ENCODE data around the gene VAMP5. TPM values are rescaled to one million over a fixed set of nuclear protein-coding genes. Genes with fewer than 3 reads are reported as not detected.
A peak's percentile ranks its signal among the peaks of the same experiment; 100 is the strongest.
"Not testable (repeated sequence)": the region's sequence is repeated elsewhere in the genome, so short reads cannot be mapped to it uniquely, and the experiment has no call there.

The VAMP5 gene
- total RNA-seq, 6 donors from 2014 or later = 20.5 to 105 (median 44.0) TPM

DNA sequence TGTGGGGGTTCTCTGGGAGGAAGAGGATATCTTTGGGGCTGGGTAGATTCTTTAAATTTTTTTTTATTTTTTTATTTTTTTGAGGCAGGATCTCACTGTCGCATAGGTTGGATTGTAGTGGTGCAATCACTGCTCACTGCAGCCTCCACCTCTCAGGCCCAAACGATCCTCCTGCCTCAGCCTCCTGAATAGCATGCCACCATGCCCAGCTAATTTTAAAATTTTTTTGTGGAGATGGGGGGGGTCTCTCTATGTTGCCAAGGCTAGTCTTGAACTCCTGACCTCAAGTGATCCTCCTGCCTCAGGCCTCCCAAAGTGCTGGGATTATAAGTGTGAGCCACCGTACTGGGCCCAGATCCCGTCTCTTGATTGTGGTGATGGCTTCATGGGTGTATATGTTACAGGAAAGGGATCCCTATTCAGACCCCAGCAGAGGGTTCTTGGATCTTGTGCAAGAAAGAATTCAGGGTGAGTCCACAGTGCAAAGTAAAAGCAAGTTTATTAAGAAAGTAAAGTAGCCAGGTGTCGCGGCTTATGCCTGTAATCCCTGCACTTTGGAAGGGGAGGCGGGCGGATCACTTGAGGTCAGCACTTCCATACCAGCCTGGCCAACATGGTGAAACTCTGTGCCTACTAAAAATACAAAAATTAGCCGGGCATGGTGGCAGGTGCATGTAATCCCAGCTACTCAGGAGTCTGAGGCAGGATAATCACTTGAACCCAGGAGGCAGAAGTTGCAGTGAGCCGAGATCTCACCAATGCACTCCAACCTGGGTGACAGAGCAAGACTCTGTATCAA, 29.7 kb downstream of the VAMP5 start:
- peaks cover 33 to 65% (median 42%) of the 10 kb centered on the region in 4 donors for H3K4me1 ChIP-seq
- H3K4me3 ChIP-seq = no peak overlapping the region
- no peaks in the 10 kb centered on the region for H3K9me3 ChIP-seq
- TF ChIP-seq POLR2A (IDR thresholded peaks at IDR 0.05) (no peak), POLR2AphosphoS5 (IDR thresholded peaks at IDR 0.05) (no peak), EP300 (IDR thresholded peaks at IDR 0.05) (no peak)
- TF ChIP-seq, protein P1, sequence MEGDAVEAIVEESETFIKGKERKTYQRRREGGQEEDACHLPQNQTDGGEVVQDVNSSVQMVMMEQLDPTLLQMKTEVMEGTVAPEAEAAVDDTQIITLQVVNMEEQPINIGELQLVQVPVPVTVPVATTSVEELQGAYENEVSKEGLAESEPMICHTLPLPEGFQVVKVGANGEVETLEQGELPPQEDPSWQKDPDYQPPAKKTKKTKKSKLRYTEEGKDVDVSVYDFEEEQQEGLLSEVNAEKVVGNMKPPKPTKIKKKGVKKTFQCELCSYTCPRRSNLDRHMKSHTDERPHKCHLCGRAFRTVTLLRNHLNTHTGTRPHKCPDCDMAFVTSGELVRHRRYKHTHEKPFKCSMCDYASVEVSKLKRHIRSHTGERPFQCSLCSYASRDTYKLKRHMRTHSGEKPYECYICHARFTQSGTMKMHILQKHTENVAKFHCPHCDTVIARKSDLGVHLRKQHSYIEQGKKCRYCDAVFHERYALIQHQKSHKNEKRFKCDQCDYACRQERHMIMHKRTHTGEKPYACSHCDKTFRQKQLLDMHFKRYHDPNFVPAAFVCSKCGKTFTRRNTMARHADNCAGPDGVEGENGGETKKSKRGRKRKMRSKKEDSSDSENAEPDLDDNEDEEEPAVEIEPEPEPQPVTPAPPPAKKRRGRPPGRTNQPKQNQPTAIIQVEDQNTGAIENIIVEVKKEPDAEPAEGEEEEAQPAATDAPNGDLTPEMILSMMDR (IDR thresholded peaks at IDR 0.05) = no peak
- no peak for DNase-seq
- H3K27me3 ChIP-seq = no peaks in the 10 kb centered on the region
- WGBS, 2 donors = 92 to 94% methylated on average over 10 of the region's 10 CpGs
- H3K36me3 ChIP-seq = peaks cover 4 to 10% (median 9%) of the 10 kb centered on the region in 4 donors
- no peak for ATAC-seq (ENCODE audit: low FRiP score in 2 of 2)
- H3K27ac ChIP-seq = no peak overlapping the region

DNA sequence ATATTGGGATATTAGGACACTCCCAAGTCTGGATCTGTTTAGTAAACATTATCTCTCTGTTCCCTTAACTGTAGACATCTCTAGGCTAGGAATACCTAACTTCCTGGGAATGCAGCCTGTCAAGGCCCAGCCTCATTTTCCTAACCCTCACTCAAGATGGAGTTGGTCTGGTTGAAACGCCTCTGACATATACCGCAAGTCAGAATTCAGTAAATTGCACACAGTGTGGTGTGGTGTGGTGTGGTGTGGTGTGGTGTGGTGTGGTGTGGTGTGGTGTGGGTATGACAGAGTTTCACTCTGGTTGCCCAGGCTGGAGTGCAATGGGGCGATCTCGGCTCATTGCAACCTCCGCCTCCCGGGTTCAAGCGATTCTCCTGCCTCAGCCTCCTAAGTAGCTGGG, 30.5 kb downstream of the VAMP5 start:
- H3K4me3 ChIP-seq; H3K9me3 ChIP-seq; H3K27ac ChIP-seq; H3K27me3 ChIP-seq; DNase-seq; ATAC-seq (ENCODE audit: low FRiP score in 2 of 2): not testable (repeated sequence)
- Histone ChIP-seq H3K4me1 (peaks cover 33 to 60% (median 37%) of the 10 kb centered on the region in 4 donors), H3K36me3 (peaks cover 0 to 10% (median 9%) of the 10 kb centered on the region in 4 donors)
- WGBS, 2 donors = 95 to 97% methylated on average over 7 of the region's 7 CpGs

DNA sequence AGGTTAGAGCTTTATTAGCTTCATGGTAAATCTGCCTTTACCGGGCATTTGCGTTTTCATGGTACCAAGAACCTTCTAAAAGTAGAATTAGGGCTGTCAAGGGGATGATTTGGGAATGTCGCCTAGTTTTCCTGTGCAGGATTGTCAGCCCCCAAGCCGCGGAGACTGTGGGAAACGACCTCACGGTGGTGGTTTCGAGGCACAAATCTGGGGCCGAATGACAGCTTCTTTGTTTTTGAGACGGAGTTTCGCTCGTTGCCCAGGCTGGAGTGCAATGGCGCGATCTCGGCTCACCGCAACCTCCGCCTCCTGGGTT, 31.1 kb downstream of the VAMP5 start:
- WGBS, 2 donors = 89 to 92% methylated on average over 17 of the region's 17 CpGs
- Histone ChIP-seq H3K27ac (peak overlapping the region; percentile 86 to 96 (median 94)), H3K27me3 (no peaks in the 10 kb centered on the region), H3K9me3 (no peaks in the 10 kb centered on the region), H3K4me3 (peak overlapping the region in 2 of 4 donors; percentile 76 to 90), H3K4me1 (peaks cover 32 to 54% (median 36%) of the 10 kb centered on the region in 4 donors), H3K36me3 (peaks cover 5 to 17% (median 15%) of the 10 kb centered on the region in 4 donors)
- ATAC-seq (ENCODE audit: low FRiP score in 2 of 2) (no peak), DNase-seq (no peak)
- TF ChIP-seq POLR2AphosphoS5 (IDR thresholded peaks at IDR 0.05) (no peak), POLR2A (IDR thresholded peaks at IDR 0.05) (no peak), EP300 (IDR thresholded peaks at IDR 0.05) (no peak)
- TF ChIP-seq, protein P1 (IDR thresholded peaks at IDR 0.05) = no peak

DNA sequence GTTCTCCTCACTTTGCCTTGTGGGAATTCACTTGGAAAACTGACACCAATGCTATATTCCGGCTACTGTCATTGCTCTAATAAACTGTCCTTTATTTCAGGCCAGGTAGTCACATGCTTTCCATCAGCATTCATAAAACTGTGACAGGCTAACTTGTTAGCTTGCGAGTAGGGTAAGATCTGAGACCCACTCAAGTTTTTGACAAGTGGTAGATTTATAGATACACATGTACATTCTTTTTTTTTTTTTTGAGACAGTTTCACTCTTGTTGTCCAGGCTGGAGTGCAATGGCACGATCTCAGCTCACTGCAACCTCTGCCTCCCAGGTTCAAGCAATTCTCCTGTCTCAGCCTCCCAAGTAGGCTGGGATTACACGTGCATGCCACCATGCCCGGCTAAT, 33.5 kb downstream of the VAMP5 start:
- H3K27me3 ChIP-seq; DNase-seq; H3K9me3 ChIP-seq; ATAC-seq (ENCODE audit: low FRiP score in 2 of 2); H3K27ac ChIP-seq: not testable (repeated sequence)
- Histone ChIP-seq H3K36me3 (peaks cover 25 to 40% (median 38%) of the 10 kb centered on the region in 4 donors), H3K4me1 (peaks cover 19 to 37% (median 22%) of the 10 kb centered on the region in 4 donors), H3K4me3 (peak overlapping the region in 1 of 4 donors; percentile 90)
- 91 to 94% methylated on average over 5 of the region's 5 CpGs for WGBS, 2 donors

DNA sequence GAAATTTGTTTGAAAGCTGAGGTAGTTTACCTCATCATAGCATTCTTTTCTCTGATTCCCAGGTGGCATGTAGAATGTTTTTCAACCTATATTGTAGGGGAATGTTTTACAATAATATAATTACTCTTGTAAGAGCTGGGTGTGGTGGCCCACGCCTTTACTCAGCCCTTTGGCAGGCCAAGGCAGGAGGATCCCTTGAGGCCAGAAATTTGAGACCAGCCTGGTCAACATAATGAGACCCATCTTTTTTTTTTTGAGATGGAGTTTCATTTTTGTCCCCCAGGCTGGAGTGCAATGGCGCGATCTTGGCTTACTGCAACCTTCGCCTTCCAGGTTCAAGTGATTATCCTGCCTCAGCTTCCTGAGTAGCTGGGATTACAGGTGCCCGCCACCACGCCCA, 35.4 kb downstream of the VAMP5 start:
- H3K27me3 ChIP-seq = no peaks in the 10 kb centered on the region
- ATAC-seq (ENCODE audit: low FRiP score in 2 of 2) (no peak), DNase-seq (no peak)
- H3K4me1 ChIP-seq = peaks cover 19 to 35% (median 22%) of the 10 kb centered on the region in 4 donors
- WGBS, 2 donors = 93 to 98% methylated on average over 6 of the region's 6 CpGs
- no peak overlapping the region for H3K4me3 ChIP-seq
- no peaks in the 10 kb centered on the region for H3K9me3 ChIP-seq
- peaks cover 34 to 59% (median 53%) of the 10 kb centered on the region in 4 donors for H3K36me3 ChIP-seq
- TF ChIP-seq, protein P1 (IDR thresholded peaks at IDR 0.05) = no peak
- no peak for TF ChIP-seq POLR2A (IDR thresholded peaks at IDR 0.05)
- TF ChIP-seq EP300 (IDR thresholded peaks at IDR 0.05) = no peak
- TF ChIP-seq POLR2AphosphoS5 (IDR thresholded peaks at IDR 0.05) = no peak
- no peak overlapping the region for H3K27ac ChIP-seq

DNA sequence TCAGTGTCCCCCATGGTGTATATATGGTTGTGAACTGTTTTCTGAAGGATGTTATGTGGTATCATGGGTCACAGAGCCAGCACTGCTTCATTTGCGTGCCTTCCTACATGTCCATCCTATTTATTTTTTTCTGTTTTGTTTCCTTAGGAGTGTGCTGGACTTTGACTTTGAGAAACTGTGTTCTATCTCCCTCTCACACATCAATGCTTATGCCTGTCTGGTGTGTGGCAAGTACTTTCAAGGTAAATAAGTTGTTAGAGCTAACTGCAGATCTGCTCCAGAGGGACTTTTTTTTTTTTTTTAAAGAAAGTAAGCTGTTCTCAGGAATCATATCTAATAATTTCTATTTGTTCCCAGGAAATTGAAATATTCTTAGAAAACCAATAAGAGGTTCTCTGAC, 37.1 kb downstream of the VAMP5 start:
- ATAC-seq (ENCODE audit: low FRiP score in 2 of 2) (no peak), DNase-seq (no peak)
- peaks cover 50 to 76% (median 70%) of the 10 kb centered on the region in 4 donors for H3K36me3 ChIP-seq
- TF ChIP-seq POLR2A (IDR thresholded peaks at IDR 0.05) (no peak), EP300 (IDR thresholded peaks at IDR 0.05) (no peak), POLR2AphosphoS5 (IDR thresholded peaks at IDR 0.05) (no peak)
- TF ChIP-seq, protein P1 (IDR thresholded peaks at IDR 0.05) = no peak
- H3K27ac ChIP-seq = no peak overlapping the region
- WGBS, 2 donors = 94 to 96% methylated on average over 1 of the region's 1 CpG
- H3K4me3 ChIP-seq = no peak overlapping the region
- no peaks in the 10 kb centered on the region for H3K27me3 ChIP-seq
- H3K4me1 ChIP-seq = peaks cover 15 to 26% (median 18%) of the 10 kb centered on the region in 4 donors
- no peaks in the 10 kb centered on the region for H3K9me3 ChIP-seq
